Measurements from ENCODE around the gene MKNK1.

DNA sequence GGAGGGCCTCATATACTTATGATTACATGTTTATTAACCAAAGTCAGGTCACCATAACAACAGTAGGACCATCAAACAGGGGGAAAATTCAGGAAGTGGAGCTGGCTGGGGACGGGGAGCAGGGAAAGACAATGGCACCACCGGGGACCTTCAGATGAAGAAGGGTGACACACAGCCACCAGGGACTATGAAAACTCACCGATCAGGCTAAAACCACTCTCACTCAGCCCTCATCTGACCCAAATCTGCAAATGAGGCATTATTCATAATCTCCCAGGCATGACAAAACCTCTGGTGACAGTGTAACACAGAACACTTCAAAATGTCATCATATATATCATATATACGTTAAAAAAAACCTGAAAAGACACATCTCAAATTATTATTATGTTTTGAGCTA is 11.2 kb downstream of the MKNK1 start:
- TF ChIP-seq, protein P1, sequence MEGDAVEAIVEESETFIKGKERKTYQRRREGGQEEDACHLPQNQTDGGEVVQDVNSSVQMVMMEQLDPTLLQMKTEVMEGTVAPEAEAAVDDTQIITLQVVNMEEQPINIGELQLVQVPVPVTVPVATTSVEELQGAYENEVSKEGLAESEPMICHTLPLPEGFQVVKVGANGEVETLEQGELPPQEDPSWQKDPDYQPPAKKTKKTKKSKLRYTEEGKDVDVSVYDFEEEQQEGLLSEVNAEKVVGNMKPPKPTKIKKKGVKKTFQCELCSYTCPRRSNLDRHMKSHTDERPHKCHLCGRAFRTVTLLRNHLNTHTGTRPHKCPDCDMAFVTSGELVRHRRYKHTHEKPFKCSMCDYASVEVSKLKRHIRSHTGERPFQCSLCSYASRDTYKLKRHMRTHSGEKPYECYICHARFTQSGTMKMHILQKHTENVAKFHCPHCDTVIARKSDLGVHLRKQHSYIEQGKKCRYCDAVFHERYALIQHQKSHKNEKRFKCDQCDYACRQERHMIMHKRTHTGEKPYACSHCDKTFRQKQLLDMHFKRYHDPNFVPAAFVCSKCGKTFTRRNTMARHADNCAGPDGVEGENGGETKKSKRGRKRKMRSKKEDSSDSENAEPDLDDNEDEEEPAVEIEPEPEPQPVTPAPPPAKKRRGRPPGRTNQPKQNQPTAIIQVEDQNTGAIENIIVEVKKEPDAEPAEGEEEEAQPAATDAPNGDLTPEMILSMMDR (IDR thresholded peaks at IDR 0.05; ENCODE audit: insufficient read depth, low read length), result no peak
- TF ChIP-seq POLR2AphosphoS5 (IDR thresholded peaks at IDR 0.05; ENCODE audit: low read depth) (no peak), SPI1 (IDR thresholded peaks at IDR 0.05; ENCODE audit: borderline replicate concordance, low read depth) (no peak)
- TF ChIP-seq, protein P2, sequence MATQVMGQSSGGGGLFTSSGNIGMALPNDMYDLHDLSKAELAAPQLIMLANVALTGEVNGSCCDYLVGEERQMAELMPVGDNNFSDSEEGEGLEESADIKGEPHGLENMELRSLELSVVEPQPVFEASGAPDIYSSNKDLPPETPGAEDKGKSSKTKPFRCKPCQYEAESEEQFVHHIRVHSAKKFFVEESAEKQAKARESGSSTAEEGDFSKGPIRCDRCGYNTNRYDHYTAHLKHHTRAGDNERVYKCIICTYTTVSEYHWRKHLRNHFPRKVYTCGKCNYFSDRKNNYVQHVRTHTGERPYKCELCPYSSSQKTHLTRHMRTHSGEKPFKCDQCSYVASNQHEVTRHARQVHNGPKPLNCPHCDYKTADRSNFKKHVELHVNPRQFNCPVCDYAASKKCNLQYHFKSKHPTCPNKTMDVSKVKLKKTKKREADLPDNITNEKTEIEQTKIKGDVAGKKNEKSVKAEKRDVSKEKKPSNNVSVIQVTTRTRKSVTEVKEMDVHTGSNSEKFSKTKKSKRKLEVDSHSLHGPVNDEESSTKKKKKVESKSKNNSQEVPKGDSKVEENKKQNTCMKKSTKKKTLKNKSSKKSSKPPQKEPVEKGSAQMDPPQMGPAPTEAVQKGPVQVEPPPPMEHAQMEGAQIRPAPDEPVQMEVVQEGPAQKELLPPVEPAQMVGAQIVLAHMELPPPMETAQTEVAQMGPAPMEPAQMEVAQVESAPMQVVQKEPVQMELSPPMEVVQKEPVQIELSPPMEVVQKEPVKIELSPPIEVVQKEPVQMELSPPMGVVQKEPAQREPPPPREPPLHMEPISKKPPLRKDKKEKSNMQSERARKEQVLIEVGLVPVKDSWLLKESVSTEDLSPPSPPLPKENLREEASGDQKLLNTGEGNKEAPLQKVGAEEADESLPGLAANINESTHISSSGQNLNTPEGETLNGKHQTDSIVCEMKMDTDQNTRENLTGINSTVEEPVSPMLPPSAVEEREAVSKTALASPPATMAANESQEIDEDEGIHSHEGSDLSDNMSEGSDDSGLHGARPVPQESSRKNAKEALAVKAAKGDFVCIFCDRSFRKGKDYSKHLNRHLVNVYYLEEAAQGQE (IDR thresholded peaks at IDR 0.05; ENCODE audit: insufficient replicate concordance, low read depth), result no peak

All from HL-60 (cell line).